ENCODE data around the gene RNF225.

The RNF225 gene

DNA sequence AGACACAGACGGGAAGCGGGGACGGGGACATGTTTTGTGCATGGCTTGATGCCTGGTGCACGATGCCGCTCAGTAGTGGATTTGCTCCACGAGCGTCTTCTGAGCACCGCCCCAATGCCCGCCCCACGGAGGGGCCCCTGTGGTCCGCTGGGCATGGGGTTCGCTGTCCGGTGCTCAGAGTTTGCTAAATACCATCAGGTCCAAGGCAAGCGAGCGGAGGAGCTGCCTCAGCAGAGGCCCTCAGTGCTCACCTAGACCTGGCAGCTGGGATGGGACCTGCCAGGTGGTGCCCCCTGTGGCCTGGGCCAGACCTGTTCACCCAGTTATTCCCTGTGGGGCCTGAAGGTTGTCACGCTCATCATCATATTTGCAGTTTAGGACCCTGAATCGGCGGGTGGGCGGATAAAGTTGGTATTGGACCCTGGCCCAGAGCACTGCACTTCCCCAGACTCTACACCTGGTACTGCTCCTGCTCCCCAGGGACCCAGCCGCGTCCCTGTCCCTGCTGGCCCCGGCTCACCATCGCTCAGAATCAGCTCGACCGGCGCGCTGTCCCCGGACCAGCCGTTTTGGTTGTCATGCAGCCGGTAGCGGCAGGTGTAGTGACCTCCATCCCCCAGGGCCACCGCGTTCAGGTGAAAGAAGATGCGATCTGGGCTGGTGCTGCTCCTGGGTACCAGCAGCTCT is 44.4 kb upstream of the RNF225 start:
- no peaks in the 10 kb centered on the region for H3K9me3 Mint-ChIP-seq
- no peak overlapping the region for H3K4me3 Mint-ChIP-seq
- H3K27ac Mint-ChIP-seq = peak overlapping the region; percentile 51
- H3K36me3 Mint-ChIP-seq (ENCODE audit: low read depth) = peaks cover 16% of the 10 kb centered on the region
- H3K4me1 Mint-ChIP-seq = peaks cover 38% of the 10 kb centered on the region
- TF ChIP-seq, protein P1, sequence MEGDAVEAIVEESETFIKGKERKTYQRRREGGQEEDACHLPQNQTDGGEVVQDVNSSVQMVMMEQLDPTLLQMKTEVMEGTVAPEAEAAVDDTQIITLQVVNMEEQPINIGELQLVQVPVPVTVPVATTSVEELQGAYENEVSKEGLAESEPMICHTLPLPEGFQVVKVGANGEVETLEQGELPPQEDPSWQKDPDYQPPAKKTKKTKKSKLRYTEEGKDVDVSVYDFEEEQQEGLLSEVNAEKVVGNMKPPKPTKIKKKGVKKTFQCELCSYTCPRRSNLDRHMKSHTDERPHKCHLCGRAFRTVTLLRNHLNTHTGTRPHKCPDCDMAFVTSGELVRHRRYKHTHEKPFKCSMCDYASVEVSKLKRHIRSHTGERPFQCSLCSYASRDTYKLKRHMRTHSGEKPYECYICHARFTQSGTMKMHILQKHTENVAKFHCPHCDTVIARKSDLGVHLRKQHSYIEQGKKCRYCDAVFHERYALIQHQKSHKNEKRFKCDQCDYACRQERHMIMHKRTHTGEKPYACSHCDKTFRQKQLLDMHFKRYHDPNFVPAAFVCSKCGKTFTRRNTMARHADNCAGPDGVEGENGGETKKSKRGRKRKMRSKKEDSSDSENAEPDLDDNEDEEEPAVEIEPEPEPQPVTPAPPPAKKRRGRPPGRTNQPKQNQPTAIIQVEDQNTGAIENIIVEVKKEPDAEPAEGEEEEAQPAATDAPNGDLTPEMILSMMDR (IDR thresholded peaks at IDR 0.05) = no peak
- DNase-seq = no peak
- H3K27me3 Mint-ChIP-seq (ENCODE audit: low read depth, poor library complexity) = peaks cover 16% of the 10 kb centered on the region

- H3K9me3 Mint-ChIP-seq = no peaks in the 10 kb centered on the region
- H3K27ac Mint-ChIP-seq = no peak overlapping the region
These were observed 43.9 kb upstream of the RNF225 start for GRCh38 chr19:58351558-58351878.

GRCh38 chr19:58351990-58352755 is 43.3 kb upstream of the RNF225 start:
- TF ChIP-seq, protein P1 (IDR thresholded peaks at IDR 0.05) = no peak

More at GRCh38 chr19:58351558-58351878, 43.9 kb upstream of the RNF225 start:
- no peak for DNase-seq
- H3K4me1 Mint-ChIP-seq = peaks cover 38% of the 10 kb centered on the region
- H3K27me3 Mint-ChIP-seq (ENCODE audit: low read depth, poor library complexity) = peaks cover 11% of the 10 kb centered on the region
- H3K4me3 Mint-ChIP-seq = no peak overlapping the region
- TF ChIP-seq, protein P1 (IDR thresholded peaks at IDR 0.05) = no peak
- peaks cover 16% of the 10 kb centered on the region for H3K36me3 Mint-ChIP-seq (ENCODE audit: low read depth)

GRCh38 chr19:58352760-58353671 is 42.4 kb upstream of the RNF225 start, which contains the start of gene A1BG:
A1BG (minus strand) TSS chr19:58353492; CDS start chr19:58353437, 55 bp downstream.
- Mint-ChIP-seq H3K27ac (peak within 1 kb of the TSS; percentile 6), H3K9me3 (no peaks in the 10 kb centered on the region), H3K27me3 (ENCODE audit: low read depth, poor library complexity) (peaks cover 4% of the 10 kb centered on the region), H3K4me3 (no peak within 1 kb of the TSS), H3K36me3 (ENCODE audit: low read depth) (peaks cover 16% of the 10 kb centered on the region), H3K4me1 (peaks cover 35% of the 10 kb centered on the region)
- TF ChIP-seq, protein P1 (IDR thresholded peaks at IDR 0.05) = no peak
- DNase-seq = no peak

More at GRCh38 chr19:58351990-58352755, 43.3 kb upstream of the RNF225 start:
- peak overlapping the region; percentile 6 for H3K27ac Mint-ChIP-seq
- no peaks in the 10 kb centered on the region for H3K9me3 Mint-ChIP-seq
- H3K36me3 Mint-ChIP-seq (ENCODE audit: low read depth) = peaks cover 16% of the 10 kb centered on the region
- peaks cover 7% of the 10 kb centered on the region for H3K27me3 Mint-ChIP-seq (ENCODE audit: low read depth, poor library complexity)
- no peak overlapping the region for H3K4me3 Mint-ChIP-seq
- H3K4me1 Mint-ChIP-seq = peaks cover 38% of the 10 kb centered on the region
- DNase-seq = no peak

GRCh38 chr19:58353717-58354477 is 41.6 kb upstream of the RNF225 start:
- DNase-seq = peak; percentile 27
- Mint-ChIP-seq H3K27me3 (ENCODE audit: low read depth, poor library complexity) (peaks cover 4% of the 10 kb centered on the region), H3K4me1 (peaks cover 26% of the 10 kb centered on the region), H3K27ac (no peak overlapping the region), H3K9me3 (no peaks in the 10 kb centered on the region), H3K36me3 (ENCODE audit: low read depth) (peaks cover 16% of the 10 kb centered on the region), H3K4me3 (no peak overlapping the region)
- TF ChIP-seq, protein P1 (IDR thresholded peaks at IDR 0.05) = no peak

Measured in nephron progenitor cell (in vitro differentiated cells).